Measurements from ENCODE around the gene TMEM135. TPM values are rescaled to one million over a fixed set of nuclear protein-coding genes. Genes with fewer than 3 reads are reported as not detected.
A peak's percentile ranks its signal among the peaks of the same experiment; 100 is the strongest.
"Not testable (repeated sequence)": the region's sequence is repeated elsewhere in the genome, so short reads cannot be mapped to it uniquely, and the experiment has no call there.

Gene TMEM135
- total RNA-seq, 2 experiments from 2014 or later: 14.1 to 15.6 TPM

DNA sequence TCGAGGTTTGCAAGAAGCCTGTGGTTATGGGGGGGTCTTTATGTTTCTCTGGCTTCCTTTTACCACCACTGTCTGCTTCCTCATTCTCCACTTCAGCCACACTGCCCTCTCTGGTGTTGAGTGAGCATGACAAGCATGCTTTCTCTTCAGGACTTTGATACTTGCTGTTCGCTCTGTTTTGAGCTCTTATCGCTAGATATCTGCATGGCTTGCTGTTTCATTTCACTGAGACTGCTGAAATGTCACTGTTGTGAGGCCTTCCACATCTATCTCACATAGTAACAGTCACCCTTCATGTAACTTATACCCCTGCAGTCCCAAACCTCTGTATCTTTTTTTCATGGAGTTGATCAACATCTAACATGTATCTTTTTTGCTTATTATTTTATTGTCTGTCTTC is 59.8 kb downstream of the TMEM135 start:
- H3K4me3 ChIP-seq (ENCODE audit: low read length): no peak overlapping the region
- POLR2A ChIA-PET: no interaction called here
- Mint-ChIP-seq H3K4me1 (ENCODE audit: low read depth) (peaks cover 9% of the 10 kb centered on the region), H3K4me3 (no peak overlapping the region), H3K27me3 (no peaks in the 10 kb centered on the region), H3K9me3 (no peaks in the 10 kb centered on the region), H3K27ac (no peak overlapping the region), H3K36me3 (ENCODE audit: low read depth) (peaks cover 45% of the 10 kb centered on the region)
- H3K4me1 ChIP-seq (ENCODE audit: insufficient read depth, low read length): no peaks in the 10 kb centered on the region
- H3K9me3 ChIP-seq (ENCODE audit: control insufficient read depth in 1 of 2, insufficient read depth in 1 of 2, low read length in 2 of 2): peaks cover 6 to 7% of the 10 kb centered on the region in 2 experiments
- no peak overlapping the region for H3K27ac ChIP-seq (ENCODE audit: low read depth in 1 of 2, low read length in 2 of 2)
- intact Hi-C loops (cut with DNase I, micrococcal nuclease): no loop called here
- peak; percentile 85 for ATAC-seq (ENCODE audit: poor library complexity)
- no peaks in the 10 kb centered on the region for H3K36me3 ChIP-seq (ENCODE audit: insufficient read depth, low read length)
- H3K27me3 ChIP-seq (ENCODE audit: control insufficient read depth in 1 of 2, insufficient read depth in 2 of 2, low read length in 2 of 2): no peaks in the 10 kb centered on the region
- DNase-seq: peak in 10 of 14 experiments; percentile 3 to 61 (median 14)
- TF ChIP-seq, protein P1, sequence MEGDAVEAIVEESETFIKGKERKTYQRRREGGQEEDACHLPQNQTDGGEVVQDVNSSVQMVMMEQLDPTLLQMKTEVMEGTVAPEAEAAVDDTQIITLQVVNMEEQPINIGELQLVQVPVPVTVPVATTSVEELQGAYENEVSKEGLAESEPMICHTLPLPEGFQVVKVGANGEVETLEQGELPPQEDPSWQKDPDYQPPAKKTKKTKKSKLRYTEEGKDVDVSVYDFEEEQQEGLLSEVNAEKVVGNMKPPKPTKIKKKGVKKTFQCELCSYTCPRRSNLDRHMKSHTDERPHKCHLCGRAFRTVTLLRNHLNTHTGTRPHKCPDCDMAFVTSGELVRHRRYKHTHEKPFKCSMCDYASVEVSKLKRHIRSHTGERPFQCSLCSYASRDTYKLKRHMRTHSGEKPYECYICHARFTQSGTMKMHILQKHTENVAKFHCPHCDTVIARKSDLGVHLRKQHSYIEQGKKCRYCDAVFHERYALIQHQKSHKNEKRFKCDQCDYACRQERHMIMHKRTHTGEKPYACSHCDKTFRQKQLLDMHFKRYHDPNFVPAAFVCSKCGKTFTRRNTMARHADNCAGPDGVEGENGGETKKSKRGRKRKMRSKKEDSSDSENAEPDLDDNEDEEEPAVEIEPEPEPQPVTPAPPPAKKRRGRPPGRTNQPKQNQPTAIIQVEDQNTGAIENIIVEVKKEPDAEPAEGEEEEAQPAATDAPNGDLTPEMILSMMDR (IDR thresholded peaks at IDR 0.05): peak; percentile 65
- CTCF ChIA-PET: interaction anchor here (0.6 to 1.5 kb wide), 5 partner anchors 12 to 74 kb away, joined by 3 to 7 read pairs (median 3); no protein-coding TSS in a partner anchor

DNA sequence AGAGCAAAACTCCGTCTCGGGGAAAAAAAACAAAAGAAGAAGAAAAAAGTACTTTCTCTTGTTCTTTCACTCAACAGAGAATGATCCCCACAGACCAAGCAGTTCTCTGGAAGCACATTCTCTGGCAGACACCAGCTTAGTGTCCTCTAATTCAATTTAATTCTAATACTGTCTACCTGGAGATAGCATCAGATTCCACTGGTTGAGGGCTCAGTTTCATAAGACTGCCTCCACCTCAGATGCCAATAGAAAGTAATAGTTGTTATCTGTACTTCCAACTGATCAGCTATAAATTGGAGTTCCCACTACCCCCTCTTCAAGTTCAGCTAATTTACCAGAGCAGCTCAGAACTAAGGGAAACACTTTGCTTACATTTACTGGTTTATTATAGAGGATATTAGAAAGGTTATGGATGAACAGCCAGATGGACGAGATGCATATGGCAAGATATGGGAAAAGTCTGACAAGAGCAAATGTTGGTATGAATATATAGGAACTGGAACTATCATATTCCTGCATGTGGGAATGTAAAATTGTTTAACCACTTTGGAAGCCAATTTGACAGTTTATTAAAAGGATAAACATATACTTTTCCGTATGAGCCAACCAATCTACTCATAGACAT is 64.3 kb downstream of the TMEM135 start:
- POLR2A ChIA-PET: no interaction called here
- Histone ChIP-seq H3K27me3 (ENCODE audit: control insufficient read depth in 1 of 2, insufficient read depth in 2 of 2, low read length in 2 of 2) (no peaks in the 10 kb centered on the region), H3K4me1 (ENCODE audit: insufficient read depth, low read length) (no peaks in the 10 kb centered on the region), H3K36me3 (ENCODE audit: insufficient read depth, low read length) (peaks cover 4% of the 10 kb centered on the region), H3K9me3 (ENCODE audit: control insufficient read depth in 1 of 2, insufficient read depth in 1 of 2, low read length in 2 of 2) (no peaks in the 10 kb centered on the region), H3K27ac (ENCODE audit: low read depth in 1 of 2, low read length in 2 of 2) (no peak overlapping the region), H3K4me3 (ENCODE audit: low read length) (no peak overlapping the region)
- Mint-ChIP-seq H3K27me3 (no peaks in the 10 kb centered on the region), H3K36me3 (ENCODE audit: low read depth) (peaks cover 37% of the 10 kb centered on the region), H3K4me3 (no peak overlapping the region), H3K9me3 (no peaks in the 10 kb centered on the region), H3K4me1 (ENCODE audit: low read depth) (peaks cover 9% of the 10 kb centered on the region), H3K27ac (no peak overlapping the region)
- CTCF ChIA-PET: no interaction called here
- ATAC-seq (ENCODE audit: poor library complexity) (no peak), DNase-seq (no peak)
- TF ChIP-seq, protein P1 (IDR thresholded peaks at IDR 0.05): no peak
- intact Hi-C loops (cut with DNase I, micrococcal nuclease): no loop called here

DNA sequence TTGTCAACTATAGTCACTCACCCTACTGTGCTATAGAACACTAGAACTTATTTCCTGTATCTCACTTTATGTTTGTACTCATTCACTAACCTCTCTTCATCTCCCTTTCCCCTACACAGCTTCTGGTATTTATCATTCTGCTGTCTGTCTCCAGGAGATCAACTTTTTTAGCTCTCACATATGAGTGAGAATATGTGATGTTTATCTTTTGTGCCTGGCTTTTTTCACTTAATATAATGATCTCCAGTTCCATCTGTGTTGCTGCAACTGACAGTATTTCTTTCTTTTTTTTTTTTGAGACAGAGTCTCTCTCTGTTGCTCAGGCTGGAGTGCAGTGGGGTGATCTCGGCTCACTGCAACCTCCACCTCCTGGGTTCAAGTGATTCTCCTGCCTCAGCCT is 68.1 kb downstream of the TMEM135 start:
- H3K36me3 ChIP-seq (ENCODE audit: insufficient read depth, low read length); H3K4me1 ChIP-seq (ENCODE audit: insufficient read depth, low read length); CTCF ChIA-PET; H3K27me3 Mint-ChIP-seq; H3K4me1 Mint-ChIP-seq (ENCODE audit: low read depth); DNase-seq; intact Hi-C loops (cut with DNase I, micrococcal nuclease); H3K9me3 Mint-ChIP-seq; H3K27me3 ChIP-seq (ENCODE audit: control insufficient read depth in 1 of 2, insufficient read depth in 2 of 2, low read length in 2 of 2); H3K27ac Mint-ChIP-seq; H3K9me3 ChIP-seq (ENCODE audit: control insufficient read depth in 1 of 2, insufficient read depth in 1 of 2, low read length in 2 of 2); H3K4me3 Mint-ChIP-seq; H3K27ac ChIP-seq (ENCODE audit: low read depth in 1 of 2, low read length in 2 of 2); H3K4me3 ChIP-seq (ENCODE audit: low read length); ATAC-seq (ENCODE audit: poor library complexity): not testable (repeated sequence)
- H3K36me3 Mint-ChIP-seq (ENCODE audit: low read depth): peaks cover 29% of the 10 kb centered on the region
- POLR2A ChIA-PET: interaction anchor here (0.7 kb wide), 1 partner anchor 121 kb away, joined by 4 read pairs; no protein-coding TSS in a partner anchor

DNA sequence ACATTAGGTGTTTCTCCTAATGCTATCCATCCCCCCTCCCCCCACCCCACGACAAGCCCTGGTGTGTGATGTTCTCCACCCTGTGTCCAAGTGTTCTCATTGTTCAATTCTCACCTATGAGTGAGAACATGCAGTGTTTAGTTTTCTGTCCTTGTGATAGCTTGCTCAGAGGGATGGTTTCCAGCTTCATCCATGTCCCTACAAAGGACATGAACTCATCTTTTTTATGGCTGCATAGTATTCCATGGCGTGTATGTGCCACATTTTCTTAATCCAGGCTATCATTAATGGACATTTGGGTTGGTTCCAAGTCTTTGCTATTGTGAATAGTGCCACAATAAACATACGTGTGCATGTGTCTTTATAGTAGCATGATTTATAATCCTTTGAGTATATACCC is 69.6 kb downstream of the TMEM135 start:
- H3K4me1 Mint-ChIP-seq (ENCODE audit: low read depth); H3K27me3 ChIP-seq (ENCODE audit: control insufficient read depth in 1 of 2, insufficient read depth in 2 of 2, low read length in 2 of 2); intact Hi-C loops (cut with DNase I, micrococcal nuclease); POLR2A ChIA-PET; H3K36me3 ChIP-seq (ENCODE audit: insufficient read depth, low read length); H3K4me3 Mint-ChIP-seq; H3K4me1 ChIP-seq (ENCODE audit: insufficient read depth, low read length); H3K27ac ChIP-seq (ENCODE audit: low read depth in 1 of 2, low read length in 2 of 2); H3K27me3 Mint-ChIP-seq; CTCF ChIA-PET; H3K27ac Mint-ChIP-seq; H3K4me3 ChIP-seq (ENCODE audit: low read length); DNase-seq; ATAC-seq (ENCODE audit: poor library complexity); H3K9me3 Mint-ChIP-seq; H3K9me3 ChIP-seq (ENCODE audit: control insufficient read depth in 1 of 2, insufficient read depth in 1 of 2, low read length in 2 of 2): not testable (repeated sequence)
- H3K36me3 Mint-ChIP-seq (ENCODE audit: low read depth): peaks cover 24% of the 10 kb centered on the region
